ENCODE results near the gene TRIM10.
"Not testable (repeated sequence)": the region's sequence is repeated elsewhere in the genome, so short reads cannot be mapped to it uniquely, and the experiment has no call there.

Gene TRIM10

DNA sequence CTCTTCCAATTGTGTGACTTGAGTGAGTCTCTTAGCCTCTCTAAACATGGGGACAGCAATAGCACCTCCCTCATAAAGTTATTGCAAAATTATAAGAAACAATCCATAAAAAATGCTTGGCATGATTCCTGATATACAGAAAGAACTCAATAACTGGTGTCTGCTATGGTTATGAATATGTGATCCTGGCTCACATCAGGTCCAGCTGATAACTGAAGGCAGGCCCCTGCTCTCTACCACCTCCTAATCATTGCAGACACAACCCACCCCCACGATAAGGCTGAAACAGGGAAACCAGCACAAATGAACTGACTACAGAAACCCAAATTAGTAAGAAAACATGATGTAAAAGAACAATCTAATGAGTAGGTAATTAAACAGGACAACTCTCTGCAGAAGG, 7.7 kb upstream of the TRIM10 start:
- Histone ChIP-seq H3K27ac (ENCODE audit: poor library complexity, severe bottlenecking) (no peak overlapping the region), H3K36me3 (ENCODE audit: low read depth) (no peaks in the 10 kb centered on the region), H3K9me3 (ENCODE audit: severe bottlenecking) (no peaks in the 10 kb centered on the region), H3K27me3 (ENCODE audit: insufficient read depth, poor library complexity, severe bottlenecking) (peaks cover 31% of the 10 kb centered on the region), H3K4me1 (ENCODE audit: insufficient read depth, poor library complexity, severe bottlenecking) (no peaks in the 10 kb centered on the region), H3K4me3 (ENCODE audit: severe bottlenecking) (no peak overlapping the region)
- TF ChIP-seq CTCF (IDR thresholded peaks at IDR 0.05; ENCODE audit: poor library complexity, severe bottlenecking), result no peak
- DNase-seq (ENCODE audit: low spot score), result no peak
- no peak for ATAC-seq (ENCODE audit: low read depth)

DNA sequence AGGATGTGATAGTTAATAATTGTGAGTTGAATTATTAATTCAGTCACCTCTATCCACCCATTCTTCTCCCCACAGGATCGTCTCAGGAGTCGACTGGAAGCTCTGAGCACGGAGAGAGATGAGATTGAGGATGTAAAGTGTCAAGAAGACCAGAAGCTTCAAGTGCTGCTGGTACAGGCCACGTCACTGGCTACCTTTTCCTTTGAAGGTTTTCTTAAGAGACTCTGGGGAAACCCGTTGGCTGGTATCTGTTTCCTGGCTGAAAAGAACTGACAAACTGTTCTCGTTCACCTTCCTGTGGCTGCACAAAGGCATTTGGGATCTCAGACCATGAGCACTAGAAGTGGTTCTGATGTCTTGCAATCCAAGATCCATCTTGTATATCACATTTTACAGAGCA, 6.1 kb upstream of the TRIM10 start:
- H3K4me1 ChIP-seq (ENCODE audit: insufficient read depth, poor library complexity, severe bottlenecking), result peaks cover 6% of the 10 kb centered on the region
- no peaks in the 10 kb centered on the region for H3K36me3 ChIP-seq (ENCODE audit: low read depth)
- H3K27me3 ChIP-seq (ENCODE audit: insufficient read depth, poor library complexity, severe bottlenecking), result peaks cover 17% of the 10 kb centered on the region
- ATAC-seq (ENCODE audit: low read depth), result no peak
- no peak for TF ChIP-seq CTCF (IDR thresholded peaks at IDR 0.05; ENCODE audit: poor library complexity, severe bottlenecking)
- no peak overlapping the region for H3K4me3 ChIP-seq (ENCODE audit: severe bottlenecking)
- H3K27ac ChIP-seq (ENCODE audit: poor library complexity, severe bottlenecking), result no peak overlapping the region
- no peak for DNase-seq (ENCODE audit: low spot score)
- no peaks in the 10 kb centered on the region for H3K9me3 ChIP-seq (ENCODE audit: severe bottlenecking)

DNA sequence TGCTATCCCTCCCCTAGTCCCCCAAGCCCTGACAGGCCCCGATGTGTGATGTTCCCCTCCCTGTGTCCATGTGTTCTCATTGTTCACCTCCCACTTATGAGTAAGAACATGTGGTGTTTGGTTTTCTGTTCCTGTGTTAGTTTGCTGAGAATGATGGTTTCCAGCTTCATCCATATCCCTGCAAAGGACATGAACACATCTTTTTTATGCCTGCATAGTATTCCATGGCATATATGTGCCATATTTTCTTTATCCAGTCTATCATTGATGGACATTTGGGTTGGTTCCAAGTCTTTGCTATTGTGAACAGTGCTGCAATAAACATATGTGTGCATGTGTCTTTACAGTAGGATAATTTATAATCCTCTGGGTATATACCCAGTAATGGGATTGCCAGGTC, 4.2 kb upstream of the TRIM10 start:
- DNase-seq (ENCODE audit: low spot score); H3K36me3 ChIP-seq (ENCODE audit: low read depth); H3K27ac ChIP-seq (ENCODE audit: poor library complexity, severe bottlenecking); H3K4me1 ChIP-seq (ENCODE audit: insufficient read depth, poor library complexity, severe bottlenecking); H3K4me3 ChIP-seq (ENCODE audit: severe bottlenecking); H3K9me3 ChIP-seq (ENCODE audit: severe bottlenecking); H3K27me3 ChIP-seq (ENCODE audit: insufficient read depth, poor library complexity, severe bottlenecking); ATAC-seq (ENCODE audit: low read depth): not testable (repeated sequence)

DNA sequence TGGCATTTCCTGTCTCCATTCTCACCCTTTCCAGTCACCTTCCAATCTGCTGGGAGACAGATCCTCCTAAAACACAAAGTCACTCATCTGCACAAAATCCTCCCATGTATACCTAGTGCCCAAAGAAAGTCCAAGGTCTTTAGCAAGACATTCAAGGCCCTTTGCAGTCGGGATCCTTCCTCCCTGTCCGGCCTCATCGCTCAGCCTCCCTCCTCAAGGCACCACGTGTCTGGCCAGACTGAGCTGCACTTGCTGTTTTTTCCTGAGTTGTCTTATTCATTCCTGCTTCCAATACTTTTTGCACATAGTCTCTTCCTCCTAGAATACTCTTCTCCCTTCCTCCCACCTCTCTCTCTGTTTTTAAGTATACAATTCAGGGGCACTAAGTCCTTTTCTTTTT, 3.7 kb upstream of the TRIM10 start:
- TF ChIP-seq CTCF (IDR thresholded peaks at IDR 0.05; ENCODE audit: poor library complexity, severe bottlenecking), result no peak
- no peak overlapping the region for H3K4me3 ChIP-seq (ENCODE audit: severe bottlenecking)
- H3K27me3 ChIP-seq (ENCODE audit: insufficient read depth, poor library complexity, severe bottlenecking), result no peaks in the 10 kb centered on the region
- H3K27ac ChIP-seq (ENCODE audit: poor library complexity, severe bottlenecking), result no peak overlapping the region
- H3K36me3 ChIP-seq (ENCODE audit: low read depth), result no peaks in the 10 kb centered on the region
- H3K9me3 ChIP-seq (ENCODE audit: severe bottlenecking), result no peaks in the 10 kb centered on the region
- ATAC-seq (ENCODE audit: low read depth), result no peak
- H3K4me1 ChIP-seq (ENCODE audit: insufficient read depth, poor library complexity, severe bottlenecking), result peaks cover 6% of the 10 kb centered on the region
- DNase-seq (ENCODE audit: low spot score), result no peak

GRCh38 chr6:30163918-30164654, 3.1 kb upstream of the TRIM10 start:
- no peak for ATAC-seq (ENCODE audit: low read depth)
- H3K27ac ChIP-seq (ENCODE audit: poor library complexity, severe bottlenecking), result no peak overlapping the region
- DNase-seq (ENCODE audit: low spot score), result no peak
- no peak overlapping the region for H3K4me3 ChIP-seq (ENCODE audit: severe bottlenecking)
- H3K36me3 ChIP-seq (ENCODE audit: low read depth), result no peaks in the 10 kb centered on the region
- H3K27me3 ChIP-seq (ENCODE audit: insufficient read depth, poor library complexity, severe bottlenecking), result no peaks in the 10 kb centered on the region
- H3K9me3 ChIP-seq (ENCODE audit: severe bottlenecking), result no peaks in the 10 kb centered on the region
- H3K4me1 ChIP-seq (ENCODE audit: insufficient read depth, poor library complexity, severe bottlenecking), result peaks cover 6% of the 10 kb centered on the region
- TF ChIP-seq CTCF (IDR thresholded peaks at IDR 0.05; ENCODE audit: poor library complexity, severe bottlenecking), result no peak

Data from RWPE2 (cell line).